H9 (cell line): ENCODE data around the gene ITM2C. TPM values are rescaled to one million over a fixed set of nuclear protein-coding genes. Genes with fewer than 3 reads are reported as not detected.

Experiments
- DNase-seq: peaks from one replicate; pipeline ENCODE4 v3.0.0-alpha.2; 2017
- H2AFZ ChIP-seq: one replicate; pipeline ENCODE4 v1.6.1; 2013; ENCODE audit warnings: mild to moderate bottlenecking, low read length, control low read depth, moderate library complexity
- H2AK5ac ChIP-seq: 2 replicates; pipeline ENCODE4 v1.6.1; 2013; ENCODE audit warnings: low read length, control low read depth, mixed read lengths; ENCODE audit not compliant: insufficient read length
- H2BK120ac ChIP-seq: one replicate; pipeline ENCODE4 v1.6.1; 2013; ENCODE audit warnings: low read depth, mild to moderate bottlenecking, low read length, control low read depth, inconsistent platforms; ENCODE audit not compliant: poor library complexity, severe bottlenecking
- H2BK12ac ChIP-seq: 2 replicates; pipeline ENCODE4 v1.6.1; 2013; ENCODE audit warnings: low read length, control low read depth, mixed read lengths, low read depth; ENCODE audit not compliant: insufficient read length
- H2BK15ac ChIP-seq: 2 replicates; pipeline ENCODE4 v1.6.1; 2013; ENCODE audit warnings: low read depth, low read length, control low read depth
- H2BK20ac ChIP-seq: one replicate; pipeline ENCODE4 v1.6.1; 2013; ENCODE audit warnings: low read depth, mild to moderate bottlenecking, low read length, control low read depth, inconsistent platforms; ENCODE audit not compliant: poor library complexity, severe bottlenecking
- H2BK5ac ChIP-seq: 2 replicates; pipeline ENCODE4 v1.6.1; 2013; ENCODE audit warnings: low read length, control low read depth, mixed read lengths; ENCODE audit not compliant: insufficient read length
- H3K14ac ChIP-seq: 2 replicates; pipeline ENCODE4 v1.6.1; 2013; ENCODE audit warnings: low read length, control low read depth; ENCODE audit not compliant: insufficient read depth
- H3K18ac ChIP-seq: 2 replicates; pipeline ENCODE4 v1.6.1; 2013; ENCODE audit warnings: low read depth, mild to moderate bottlenecking, mixed read lengths, low read length, control low read depth; ENCODE audit not compliant: insufficient read length
- H3K23ac ChIP-seq: 2 replicates; pipeline ENCODE4 v1.6.1; 2013; ENCODE audit warnings: low read length, control low read depth, mixed read lengths, low read depth; ENCODE audit not compliant: insufficient read length
- H3K23me2 ChIP-seq: 2 replicates; pipeline ENCODE4 v1.6.1; 2013; ENCODE audit warnings: low read depth, mild to moderate bottlenecking, mixed read lengths, low read length, control low read depth; ENCODE audit not compliant: insufficient read length, poor library complexity, severe bottlenecking
- H3K27ac ChIP-seq: 2 replicates; pipeline ENCODE4 v1.5.1; 2013; ENCODE audit warnings: low read length, control low read depth, mixed read lengths, low read depth; ENCODE audit not compliant: insufficient read length
- H3K27me3 ChIP-seq: 2 replicates; pipeline ENCODE4 v1.6.1; 2013; ENCODE audit warnings: low read length, control low read depth, inconsistent platforms; ENCODE audit not compliant: insufficient read depth
- H3K4ac ChIP-seq: 2 replicates; pipeline ENCODE4 v1.6.1; 2013; ENCODE audit warnings: low read depth, mild to moderate bottlenecking, control low read depth, inconsistent platforms, low read length, moderate library complexity
- H3K4me1 ChIP-seq: 2 replicates; pipeline ENCODE4 v1.6.1; 2013; ENCODE audit warnings: low read length, control low read depth, inconsistent platforms; ENCODE audit not compliant: insufficient read depth
- H3K4me2 ChIP-seq: 2 replicates; pipeline ENCODE4 v1.6.1; 2013; ENCODE audit warnings: low read length, control low read depth, mixed read lengths; ENCODE audit not compliant: insufficient read length, insufficient read depth
- H3K56ac ChIP-seq: 2 replicates; pipeline ENCODE4 v1.6.1; 2013; ENCODE audit warnings: low read depth, mild to moderate bottlenecking, mixed read lengths, low read length, control low read depth; ENCODE audit not compliant: insufficient read length
- H3K79me1 ChIP-seq: 2 replicates; pipeline ENCODE4 v1.6.1; 2013; ENCODE audit warnings: low read depth, mild to moderate bottlenecking, moderate library complexity, low read length, control low read depth, inconsistent platforms; ENCODE audit not compliant: insufficient read depth, poor library complexity, severe bottlenecking
- H3K79me2 ChIP-seq: 2 replicates; pipeline ENCODE4 v1.6.1; 2013; ENCODE audit warnings: low read length, control low read depth, inconsistent platforms; ENCODE audit not compliant: insufficient read depth
- H3K9ac ChIP-seq: 2 replicates; pipeline ENCODE4 v1.6.1; 2013; ENCODE audit warnings: low read length, control low read depth, mixed read lengths; ENCODE audit not compliant: insufficient read length; ENCODE audit errors: extremely low read depth
- H3K9me3 ChIP-seq: one replicate; pipeline ENCODE4 v1.6.1; 2013; ENCODE audit warnings: low read depth, low read length, inconsistent platforms; ENCODE audit not compliant: control insufficient read depth
- H3T11ph ChIP-seq: one replicate; pipeline ENCODE4 v1.6.1; 2013; ENCODE audit warnings: mild to moderate bottlenecking, low read length, control low read depth, inconsistent platforms
- H4K20me1 ChIP-seq: one replicate; pipeline ENCODE4 v1.6.1; 2013; ENCODE audit not compliant: control insufficient read depth, insufficient read length, insufficient read depth
- H4K5ac ChIP-seq: 2 replicates; pipeline ENCODE4 v1.6.1; 2013; ENCODE audit warnings: low read depth, mild to moderate bottlenecking, mixed read lengths, low read length, control low read depth; ENCODE audit not compliant: insufficient read length
- H4K8ac ChIP-seq: replicated peaks from 2 replicates; pipeline ENCODE4 v1.6.1; 2013; ENCODE audit warnings: low read length, control low read depth, mixed read lengths, low read depth; ENCODE audit not compliant: insufficient read length
- H4K91ac ChIP-seq: 2 replicates; pipeline ENCODE4 v1.6.1; 2013; ENCODE audit warnings: low read depth, mild to moderate bottlenecking, moderate library complexity, mixed read lengths, low read length, control low read depth; ENCODE audit not compliant: insufficient read length
- H3K27ac Mint-ChIP-seq, 3 experiments: 2 replicates in 2 of 3; 3 replicates in 1 of 3; pipeline ENCODE4 v1.8.0; 2020 to 2021; ENCODE audit warnings: mixed read lengths in 3 of 3, mild to moderate bottlenecking in 1 of 3, moderate library complexity in 1 of 3
- H3K27me3 Mint-ChIP-seq: 2 replicates; pipeline ENCODE4 v1.8.0; 2021; ENCODE audit warnings: low read depth, mild to moderate bottlenecking, moderate library complexity, mixed read lengths
- H3K36me3 Mint-ChIP-seq, 3 experiments: 2 replicates in 2 of 3; 3 replicates in 1 of 3; pipeline ENCODE4 v1.8.0; 2020 to 2021; ENCODE audit warnings: low read depth in 3 of 3, mixed read lengths in 3 of 3; ENCODE audit not compliant: insufficient read depth in 1 of 3
- H3K4me1 Mint-ChIP-seq, 2 experiments: 2 replicates each; pipeline ENCODE4 v1.8.0; 2020; ENCODE audit warnings: mixed read lengths in 2 of 2
- H3K4me3 Mint-ChIP-seq, 2 experiments: 2 replicates in 1 of 2; 3 replicates in 1 of 2; pipeline ENCODE4 v1.8.0; 2020 to 2021; ENCODE audit warnings: mild to moderate bottlenecking in 2 of 2, mixed read lengths in 2 of 2, moderate library complexity in 1 of 2
- H3K9me3 Mint-ChIP-seq, 2 experiments: 2 replicates in 1 of 2; 3 replicates in 1 of 2; pipeline ENCODE4 v1.8.0; 2020; ENCODE audit warnings: mild to moderate bottlenecking in 2 of 2, mixed read lengths in 2 of 2, moderate library complexity in 1 of 2
- WGBS: extraction: QIAGEN DNeasy Blood & Tissue Kit; methylation state at CpG from one replicate; pipeline ENCODE4 v1.1.7; 2013; ENCODE audit warnings: missing lambda C conversion rate, low lambda C conversion rate, mixed read lengths; ENCODE audit not compliant: insufficient read length; ENCODE audit errors: extremely low coverage; 5-methylcytosine and 5-hydroxymethylcytosine counted together
- total RNA-seq: library from RNA; stranded (reverse); gene quantifications from 2 replicates; pipeline ENCODE4 v1.2.1, GENCODE V29; 2021
- TF ChIP-seq, protein P1 (sequence below): fragments of 200-600 bp; sonication (generic); conservative IDR thresholded peaks from 3 replicates; pipeline ENCODE4 v1.8.0; 2021; ENCODE audit warnings: antibody characterized with exemption, mild to moderate bottlenecking

Gene ITM2C
- total RNA-seq, 1 experiment from 2014 or later, result 297 TPM

- H3K27me3 Mint-ChIP-seq, result peaks cover 4% of the 10 kb centered on the region
- H3K27me3 ChIP-seq, result no peaks in the 10 kb centered on the region
- TF ChIP-seq, protein P1, sequence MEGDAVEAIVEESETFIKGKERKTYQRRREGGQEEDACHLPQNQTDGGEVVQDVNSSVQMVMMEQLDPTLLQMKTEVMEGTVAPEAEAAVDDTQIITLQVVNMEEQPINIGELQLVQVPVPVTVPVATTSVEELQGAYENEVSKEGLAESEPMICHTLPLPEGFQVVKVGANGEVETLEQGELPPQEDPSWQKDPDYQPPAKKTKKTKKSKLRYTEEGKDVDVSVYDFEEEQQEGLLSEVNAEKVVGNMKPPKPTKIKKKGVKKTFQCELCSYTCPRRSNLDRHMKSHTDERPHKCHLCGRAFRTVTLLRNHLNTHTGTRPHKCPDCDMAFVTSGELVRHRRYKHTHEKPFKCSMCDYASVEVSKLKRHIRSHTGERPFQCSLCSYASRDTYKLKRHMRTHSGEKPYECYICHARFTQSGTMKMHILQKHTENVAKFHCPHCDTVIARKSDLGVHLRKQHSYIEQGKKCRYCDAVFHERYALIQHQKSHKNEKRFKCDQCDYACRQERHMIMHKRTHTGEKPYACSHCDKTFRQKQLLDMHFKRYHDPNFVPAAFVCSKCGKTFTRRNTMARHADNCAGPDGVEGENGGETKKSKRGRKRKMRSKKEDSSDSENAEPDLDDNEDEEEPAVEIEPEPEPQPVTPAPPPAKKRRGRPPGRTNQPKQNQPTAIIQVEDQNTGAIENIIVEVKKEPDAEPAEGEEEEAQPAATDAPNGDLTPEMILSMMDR, result no peak
- H3K27ac ChIP-seq, result no peak overlapping the region
- no peak overlapping the region for H3K23ac ChIP-seq
- no peak overlapping the region for H3K4ac ChIP-seq
- peak; percentile 2 for DNase-seq
- H3K4me1 Mint-ChIP-seq, result no peaks in the 10 kb centered on the region; a peak in 3 of 4 replicates
- H2AK5ac ChIP-seq, result no peak overlapping the region
- no CpG with 5 or more reads among the region's 2 CpGs for WGBS
- no peak overlapping the region for H3K56ac ChIP-seq
- no peak overlapping the region for H2BK120ac ChIP-seq
- H3K18ac ChIP-seq, result no peak overlapping the region
- no peak overlapping the region for H4K91ac ChIP-seq
- no peak overlapping the region for H3K14ac ChIP-seq
- H3K23me2 ChIP-seq, result no peaks in the 10 kb centered on the region
- no peak overlapping the region for H3T11ph ChIP-seq
- no peak overlapping the region for H2BK12ac ChIP-seq
- no peaks in the 10 kb centered on the region for H3K9me3 Mint-ChIP-seq
- no peak overlapping the region for H4K8ac ChIP-seq
- no peak overlapping the region for H3K4me2 ChIP-seq
- H2BK15ac ChIP-seq, result no peak overlapping the region
- no peak overlapping the region for H2AFZ ChIP-seq
- no peak overlapping the region for H3K27ac Mint-ChIP-seq
- H2BK5ac ChIP-seq, result no peak overlapping the region
- H3K79me1 ChIP-seq, result no peaks in the 10 kb centered on the region
- no peak overlapping the region for H3K9ac ChIP-seq
- no peak overlapping the region for H2BK20ac ChIP-seq
- no peaks in the 10 kb centered on the region for H3K9me3 ChIP-seq
- no peaks in the 10 kb centered on the region for H3K79me2 ChIP-seq
- no peak overlapping the region for H3K4me3 Mint-ChIP-seq
- H4K20me1 ChIP-seq, result no peaks in the 10 kb centered on the region
- no peaks in the 10 kb centered on the region; a peak in 1 of 7 replicates for H3K36me3 Mint-ChIP-seq
- H3K4me1 ChIP-seq, result no peaks in the 10 kb centered on the region
- no peak overlapping the region for H4K5ac ChIP-seq
These were observed 55.4 kb downstream of the ITM2C start for GRCh38 chr2:230920167-230920566.
